Astrocyte (in vitro differentiated cells and primary cell): Measurements from ENCODE around the gene ECE1. TPM values are rescaled to one million over a fixed set of nuclear protein-coding genes. Genes with fewer than 3 reads are reported as not detected.

ENCODE experiments used
- DNase-seq: peaks from one replicate; pipeline ENCODE4 v3.0.0-alpha.2; 2010; ENCODE audit warnings: low read depth
- FAIRE-seq: peaks from 2 replicates; lab custom pipeline; 2011; peaks lifted over from hg19 to GRCh38; lab: Jason Lieb, UNC
- H2AFZ ChIP-seq: 2 replicates; pipeline ENCODE4 v1.6.0; 2012; ENCODE audit warnings: low read depth, low read length, inconsistent platforms
- H3K27ac ChIP-seq: 2 replicates; pipeline ENCODE4 v1.5.1; 2011; ENCODE audit warnings: low read depth, low read length, inconsistent platforms
- H3K27me3 ChIP-seq: 2 replicates; pipeline ENCODE4 v1.6.0; 2011; ENCODE audit warnings: low read length, inconsistent platforms; ENCODE audit not compliant: insufficient read depth
- H3K36me3 ChIP-seq: 2 replicates; pipeline ENCODE4 v1.5.1; 2011; ENCODE audit warnings: low read length, inconsistent platforms; ENCODE audit not compliant: insufficient read depth
- H3K4me1 ChIP-seq: 2 replicates; pipeline ENCODE4 v1.5.1; 2011; ENCODE audit warnings: low read length, inconsistent platforms; ENCODE audit not compliant: insufficient read depth
- H3K4me2 ChIP-seq: 2 replicates; pipeline ENCODE4 v1.6.0; 2012; ENCODE audit warnings: low read length, inconsistent platforms
- H3K4me3 ChIP-seq: 2 replicates; pipeline ENCODE4 v1.5.1; 2011; ENCODE audit warnings: low read depth, mild to moderate bottlenecking, low read length, inconsistent platforms; ENCODE audit not compliant: insufficient read depth
- H3K79me2 ChIP-seq: 2 replicates; pipeline ENCODE4 v1.6.0; 2012; ENCODE audit warnings: mild to moderate bottlenecking, low read length, inconsistent platforms; ENCODE audit not compliant: insufficient read depth
- H3K9ac ChIP-seq: 2 replicates; pipeline ENCODE4 v1.6.0; 2012; ENCODE audit warnings: mild to moderate bottlenecking, low read length, inconsistent platforms
- H3K9me3 ChIP-seq: 2 replicates; pipeline ENCODE4 v1.5.1; 2012; ENCODE audit warnings: low read depth, mild to moderate bottlenecking, low read length, inconsistent platforms; ENCODE audit not compliant: insufficient read depth
- H4K20me1 ChIP-seq: 2 replicates; pipeline ENCODE4 v1.6.0; 2012; ENCODE audit warnings: low read length, inconsistent platforms; ENCODE audit not compliant: insufficient read depth
- H3K27ac Mint-ChIP-seq: one replicate; pipeline ENCODE4 v1.8.0; 2021; ENCODE audit warnings: mild to moderate bottlenecking, mixed read lengths; ENCODE audit not compliant: unreplicated experiment
- H3K27me3 Mint-ChIP-seq: one replicate; pipeline ENCODE4 v1.8.0; 2021; ENCODE audit warnings: low read depth, mixed read lengths; ENCODE audit not compliant: unreplicated experiment
- H3K36me3 Mint-ChIP-seq: one replicate; pipeline ENCODE4 v1.8.0; 2021; ENCODE audit warnings: low read depth, mixed read lengths; ENCODE audit not compliant: unreplicated experiment
- H3K4me1 Mint-ChIP-seq: one replicate; pipeline ENCODE4 v1.8.0; 2021; ENCODE audit warnings: low read depth, mixed read lengths; ENCODE audit not compliant: unreplicated experiment
- H3K4me3 Mint-ChIP-seq: one replicate; pipeline ENCODE4 v1.8.0; 2021; ENCODE audit warnings: mild to moderate bottlenecking, moderate library complexity, mixed read lengths; ENCODE audit not compliant: unreplicated experiment
- H3K9me3 Mint-ChIP-seq: one replicate; pipeline ENCODE4 v1.8.0; 2021; ENCODE audit warnings: mild to moderate bottlenecking, mixed read lengths; ENCODE audit not compliant: unreplicated experiment
- EZH2 ChIP-seq: IDR thresholded peaks from 2 replicates; pipeline ENCODE4 v1.6.1; 2012; ENCODE audit warnings: mild to moderate bottlenecking, low read length, inconsistent platforms; ENCODE audit not compliant: insufficient read depth
- total RNA-seq: library from RNA; stranded (reverse); gene quantifications from 2 replicates; pipeline ENCODE4 v1.2.1, GENCODE V29; 2021
- TF ChIP-seq, protein P1 (sequence below): IDR thresholded peaks from 2 replicates; pipeline ENCODE4 v1.5.1; 2011; ENCODE audit warnings: low read depth, mild to moderate bottlenecking, inconsistent platforms, low read length, moderate library complexity; ENCODE audit not compliant: insufficient read depth

Gene ECE1
- total RNA-seq, 1 donor from 2014 or later = 172 TPM

- H3K36me3 Mint-ChIP-seq = peaks cover 18% of the 10 kb centered on the region
- FAIRE-seq = no peak
Measured at GRCh38 chr1:21257431-21258135, 32.7 kb downstream of the ECE1 start.

DNA sequence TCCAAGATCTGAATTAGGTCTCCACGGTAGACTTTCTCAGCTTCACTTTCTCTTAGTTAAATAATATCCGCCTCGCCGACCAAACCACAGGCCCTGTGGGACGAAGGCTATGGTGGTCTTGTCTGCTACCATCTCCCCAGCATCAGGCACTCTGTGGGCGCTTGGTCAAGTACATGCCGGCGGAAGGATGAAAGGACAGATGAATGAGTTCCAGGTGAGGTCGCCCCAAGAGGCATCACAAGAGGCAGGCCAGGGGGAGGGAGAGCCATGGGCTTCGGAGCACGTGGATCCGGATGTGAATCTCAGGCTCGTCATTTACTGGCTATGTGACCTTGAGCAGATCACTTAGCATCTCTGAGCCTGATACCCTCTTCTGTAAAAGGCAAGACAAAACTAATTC, 33.5 kb downstream of the ECE1 start:
- H3K79me2 ChIP-seq = peaks cover 4% of the 10 kb centered on the region
- Mint-ChIP-seq H3K36me3 (peaks cover 17% of the 10 kb centered on the region), H3K4me3 (no peak overlapping the region), H3K9me3 (no peaks in the 10 kb centered on the region), H3K27me3 (no peaks in the 10 kb centered on the region), H3K4me1 (peaks cover 19% of the 10 kb centered on the region), H3K27ac (no peak overlapping the region)
- H3K4me1 ChIP-seq = peaks cover 22% of the 10 kb centered on the region
- H3K9me3 ChIP-seq = no peaks in the 10 kb centered on the region
- no peak overlapping the region for H3K9ac ChIP-seq
- peaks cover 3% of the 10 kb centered on the region for H4K20me1 ChIP-seq
- FAIRE-seq (no peak), DNase-seq (no peak)
- TF ChIP-seq, protein P1, sequence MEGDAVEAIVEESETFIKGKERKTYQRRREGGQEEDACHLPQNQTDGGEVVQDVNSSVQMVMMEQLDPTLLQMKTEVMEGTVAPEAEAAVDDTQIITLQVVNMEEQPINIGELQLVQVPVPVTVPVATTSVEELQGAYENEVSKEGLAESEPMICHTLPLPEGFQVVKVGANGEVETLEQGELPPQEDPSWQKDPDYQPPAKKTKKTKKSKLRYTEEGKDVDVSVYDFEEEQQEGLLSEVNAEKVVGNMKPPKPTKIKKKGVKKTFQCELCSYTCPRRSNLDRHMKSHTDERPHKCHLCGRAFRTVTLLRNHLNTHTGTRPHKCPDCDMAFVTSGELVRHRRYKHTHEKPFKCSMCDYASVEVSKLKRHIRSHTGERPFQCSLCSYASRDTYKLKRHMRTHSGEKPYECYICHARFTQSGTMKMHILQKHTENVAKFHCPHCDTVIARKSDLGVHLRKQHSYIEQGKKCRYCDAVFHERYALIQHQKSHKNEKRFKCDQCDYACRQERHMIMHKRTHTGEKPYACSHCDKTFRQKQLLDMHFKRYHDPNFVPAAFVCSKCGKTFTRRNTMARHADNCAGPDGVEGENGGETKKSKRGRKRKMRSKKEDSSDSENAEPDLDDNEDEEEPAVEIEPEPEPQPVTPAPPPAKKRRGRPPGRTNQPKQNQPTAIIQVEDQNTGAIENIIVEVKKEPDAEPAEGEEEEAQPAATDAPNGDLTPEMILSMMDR = no peak
- no peak for TF ChIP-seq EZH2
- no peak overlapping the region for H3K4me2 ChIP-seq
- H3K27me3 ChIP-seq = no peaks in the 10 kb centered on the region
- no peak overlapping the region for H2AFZ ChIP-seq
- peaks cover 9% of the 10 kb centered on the region for H3K36me3 ChIP-seq
- no peak overlapping the region for H3K27ac ChIP-seq
- no peak overlapping the region for H3K4me3 ChIP-seq

More at GRCh38 chr1:21257431-21258135, 32.7 kb downstream of the ECE1 start:
- Histone ChIP-seq H3K27ac (no peak overlapping the region), H2AFZ (no peak overlapping the region), H3K79me2 (peaks cover 4% of the 10 kb centered on the region), H3K4me3 (no peak overlapping the region), H3K9me3 (no peaks in the 10 kb centered on the region), H4K20me1 (peaks cover 3% of the 10 kb centered on the region), H3K9ac (no peak overlapping the region), H3K4me2 (no peak overlapping the region), H3K36me3 (peaks cover 9% of the 10 kb centered on the region), H3K27me3 (no peaks in the 10 kb centered on the region), H3K4me1 (peaks cover 21% of the 10 kb centered on the region)
- H3K27me3 Mint-ChIP-seq = no peaks in the 10 kb centered on the region
- DNase-seq = no peak
- TF ChIP-seq, protein P1 = no peak
- no peak for TF ChIP-seq EZH2
- peaks cover 21% of the 10 kb centered on the region for H3K4me1 Mint-ChIP-seq
- H3K27ac Mint-ChIP-seq = no peak overlapping the region
- H3K9me3 Mint-ChIP-seq = no peaks in the 10 kb centered on the region
- no peak overlapping the region for H3K4me3 Mint-ChIP-seq

- FAIRE-seq (no peak), DNase-seq (no peak)
- H3K27me3 ChIP-seq = no peaks in the 10 kb centered on the region
- Mint-ChIP-seq H3K27me3 (no peaks in the 10 kb centered on the region), H3K4me1 (peaks cover 14% of the 10 kb centered on the region), H3K9me3 (no peaks in the 10 kb centered on the region), H3K4me3 (no peak overlapping the region), H3K27ac (no peak overlapping the region), H3K36me3 (peaks cover 17% of the 10 kb centered on the region)
- H3K4me1 ChIP-seq = peaks cover 17% of the 10 kb centered on the region
- peaks cover 1% of the 10 kb centered on the region for H3K79me2 ChIP-seq
- H3K9ac ChIP-seq = no peak overlapping the region
- H3K36me3 ChIP-seq = peaks cover 12% of the 10 kb centered on the region
- H3K4me2 ChIP-seq = no peak overlapping the region
- no peaks in the 10 kb centered on the region for H3K9me3 ChIP-seq
- TF ChIP-seq, protein P1 = no peak
- no peak for TF ChIP-seq EZH2
- no peak overlapping the region for H3K27ac ChIP-seq
- H4K20me1 ChIP-seq = peaks cover 3% of the 10 kb centered on the region
- H3K4me3 ChIP-seq = no peak overlapping the region
- H2AFZ ChIP-seq = no peak overlapping the region
Measured at GRCh38 chr1:21255943-21256320, 34.3 kb downstream of the ECE1 start.
